ENCODE measurements around the gene PRKCA.

DNA sequence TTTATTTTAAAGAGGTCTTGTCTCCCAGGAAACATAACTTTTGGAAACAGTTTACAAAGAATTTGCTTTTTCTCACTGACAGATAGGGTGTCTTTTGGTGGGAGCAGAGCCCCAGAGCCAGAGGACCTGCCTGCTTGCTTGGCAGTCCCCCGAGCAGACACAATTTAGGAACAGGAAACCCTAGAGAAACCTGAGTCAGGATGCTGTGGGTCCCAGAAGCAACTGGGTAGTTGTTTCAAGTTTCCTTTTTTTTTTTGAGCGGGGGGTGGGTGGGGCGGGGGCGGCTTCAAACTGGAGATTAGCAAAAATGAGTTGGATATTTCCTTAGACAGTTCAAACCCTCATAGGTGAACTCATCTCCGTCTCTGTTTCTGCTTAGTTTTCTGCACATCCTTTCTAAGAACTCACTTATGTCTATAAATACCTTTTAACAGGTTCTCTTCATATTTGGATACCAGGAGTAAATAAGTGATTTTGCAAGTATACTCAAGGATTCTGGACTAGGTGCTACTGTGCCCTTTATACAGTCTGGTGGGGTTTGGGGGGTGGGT is 135.1 kb downstream of the PRKCA start:
- TF ChIP-seq, protein P1, sequence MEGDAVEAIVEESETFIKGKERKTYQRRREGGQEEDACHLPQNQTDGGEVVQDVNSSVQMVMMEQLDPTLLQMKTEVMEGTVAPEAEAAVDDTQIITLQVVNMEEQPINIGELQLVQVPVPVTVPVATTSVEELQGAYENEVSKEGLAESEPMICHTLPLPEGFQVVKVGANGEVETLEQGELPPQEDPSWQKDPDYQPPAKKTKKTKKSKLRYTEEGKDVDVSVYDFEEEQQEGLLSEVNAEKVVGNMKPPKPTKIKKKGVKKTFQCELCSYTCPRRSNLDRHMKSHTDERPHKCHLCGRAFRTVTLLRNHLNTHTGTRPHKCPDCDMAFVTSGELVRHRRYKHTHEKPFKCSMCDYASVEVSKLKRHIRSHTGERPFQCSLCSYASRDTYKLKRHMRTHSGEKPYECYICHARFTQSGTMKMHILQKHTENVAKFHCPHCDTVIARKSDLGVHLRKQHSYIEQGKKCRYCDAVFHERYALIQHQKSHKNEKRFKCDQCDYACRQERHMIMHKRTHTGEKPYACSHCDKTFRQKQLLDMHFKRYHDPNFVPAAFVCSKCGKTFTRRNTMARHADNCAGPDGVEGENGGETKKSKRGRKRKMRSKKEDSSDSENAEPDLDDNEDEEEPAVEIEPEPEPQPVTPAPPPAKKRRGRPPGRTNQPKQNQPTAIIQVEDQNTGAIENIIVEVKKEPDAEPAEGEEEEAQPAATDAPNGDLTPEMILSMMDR (IDR thresholded peaks at IDR 0.05; ENCODE audit: extremely low read depth in 1 of 2, insufficient read depth in 1 of 2, low read depth in 1 of 2, low read length in 2 of 2), result no peak
- TF ChIP-seq POLR2A (IDR thresholded peaks at IDR 0.05; ENCODE audit: low read depth, low read length) (no peak), POLR2AphosphoS5 (IDR thresholded peaks at IDR 0.05; ENCODE audit: insufficient read depth, low read depth, low read length) (no peak), EZH2 (IDR thresholded peaks at IDR 0.05; ENCODE audit: borderline replicate concordance, low read depth, low read length, severe bottlenecking) (no peak), MYC (IDR thresholded peaks at IDR 0.05; ENCODE audit: low read depth, low read length) (no peak), GATA2 (IDR thresholded peaks at IDR 0.05; ENCODE audit: insufficient read depth, insufficient read length, low read depth, low read length) (no peak), JUN (IDR thresholded peaks at IDR 0.05; ENCODE audit: borderline replicate concordance, insufficient read depth, insufficient read length, low read depth) (no peak), FOS (IDR thresholded peaks at IDR 0.05; ENCODE audit: borderline replicate concordance, insufficient read depth, low read length) (no peak)
- TF ChIP-seq, protein P2, sequence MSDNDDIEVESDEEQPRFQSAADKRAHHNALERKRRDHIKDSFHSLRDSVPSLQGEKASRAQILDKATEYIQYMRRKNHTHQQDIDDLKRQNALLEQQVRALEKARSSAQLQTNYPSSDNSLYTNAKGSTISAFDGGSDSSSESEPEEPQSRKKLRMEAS (IDR thresholded peaks at IDR 0.05; ENCODE audit: insufficient read depth, insufficient read length), result no peak

All from endothelial cell of umbilical vein (primary cell).